HG03521 (cell line): ENCODE data around the gene EIF1AD.
"Not testable (repeated sequence)": the region's sequence is repeated elsewhere in the genome, so short reads cannot be mapped to it uniquely, and the experiment has no call there.

Source experiments
- ATAC-seq: cut with Tn5 transposase; IDR thresholded peaks from one replicate; pipeline ENCODE4 v1.9.1; 2021; ENCODE audit warnings: mild to moderate bottlenecking, moderate library complexity; ENCODE audit not compliant: unreplicated experiment

The EIF1AD gene

GRCh38 chr11:66001942-66002647 lies at the start of gene EIF1AD, which contains the start of gene BANF1:
Gene EIF1AD (minus strand): TSS chr11:66002157. CDS start chr11:66000389, 1,768 bp downstream.
Gene BANF1 (plus strand): TSS chr11:66002503. CDS start chr11:66003251, 748 bp downstream.
- ATAC-seq, result peak; percentile 68

- no peak for ATAC-seq
These were observed 49.4 kb upstream of the EIF1AD start for GRCh38 chr11:66051371-66051765.

GRCh38 chr11:66050581-66051231 lies 48.7 kb upstream of the EIF1AD start:
- no peak for ATAC-seq

GRCh38 chr11:66048547-66049323 lies 46.8 kb upstream of the EIF1AD start, which contains the start of gene GAL3ST3:
Gene GAL3ST3 (minus strand): TSS chr11:66049161. CDS start chr11:66045415, 3,746 bp downstream.
- ATAC-seq, result no peak

GRCh38 chr11:66047541-66048365 lies 45.8 kb upstream of the EIF1AD start:
- ATAC-seq, result no peak

GRCh38 chr11:66046901-66047300 lies 44.9 kb upstream of the EIF1AD start:
- ATAC-seq, result no peak

- ATAC-seq, result peak; percentile 59
These were observed 43.3 kb upstream of the EIF1AD start for GRCh38 chr11:66045177-66045639.

GRCh38 chr11:66044757-66045156 lies 42.8 kb upstream of the EIF1AD start:
- no peak for ATAC-seq

- no peak for ATAC-seq
These were observed 41.3 kb upstream of the EIF1AD start for GRCh38 chr11:66042996-66043906.

- no peak for ATAC-seq
These were observed 40.5 kb upstream of the EIF1AD start for GRCh38 chr11:66042227-66042995.

GRCh38 chr11:66039765-66040164 lies 37.8 kb upstream of the EIF1AD start:
- no peak for ATAC-seq

GRCh38 chr11:66037327-66037726 lies 35.4 kb upstream of the EIF1AD start:
- ATAC-seq, result no peak

GRCh38 chr11:66036334-66036710 lies 34.4 kb upstream of the EIF1AD start:
- no peak for ATAC-seq

GRCh38 chr11:66035653-66036333 lies 33.8 kb upstream of the EIF1AD start:
- no peak for ATAC-seq

- ATAC-seq, result no peak
These were observed 31.2 kb upstream of the EIF1AD start for GRCh38 chr11:66032957-66033735.

- ATAC-seq, result no peak
These were observed 24.1 kb upstream of the EIF1AD start, which contains the start of gene CATSPER1 for GRCh38 chr11:66026017-66026529. Gene CATSPER1 (minus strand): TSS chr11:66026479. CDS start chr11:66026379, 100 bp downstream.

GRCh38 chr11:66023186-66023440 lies 21.2 kb upstream of the EIF1AD start:
- ATAC-seq, result not testable (repeated sequence)
